ENCODE measurements around the gene MAPK14.
"Not testable (repeated sequence)": the region's sequence is repeated elsewhere in the genome, so short reads cannot be mapped to it uniquely, and the experiment has no call there.

Gene MAPK14

DNA sequence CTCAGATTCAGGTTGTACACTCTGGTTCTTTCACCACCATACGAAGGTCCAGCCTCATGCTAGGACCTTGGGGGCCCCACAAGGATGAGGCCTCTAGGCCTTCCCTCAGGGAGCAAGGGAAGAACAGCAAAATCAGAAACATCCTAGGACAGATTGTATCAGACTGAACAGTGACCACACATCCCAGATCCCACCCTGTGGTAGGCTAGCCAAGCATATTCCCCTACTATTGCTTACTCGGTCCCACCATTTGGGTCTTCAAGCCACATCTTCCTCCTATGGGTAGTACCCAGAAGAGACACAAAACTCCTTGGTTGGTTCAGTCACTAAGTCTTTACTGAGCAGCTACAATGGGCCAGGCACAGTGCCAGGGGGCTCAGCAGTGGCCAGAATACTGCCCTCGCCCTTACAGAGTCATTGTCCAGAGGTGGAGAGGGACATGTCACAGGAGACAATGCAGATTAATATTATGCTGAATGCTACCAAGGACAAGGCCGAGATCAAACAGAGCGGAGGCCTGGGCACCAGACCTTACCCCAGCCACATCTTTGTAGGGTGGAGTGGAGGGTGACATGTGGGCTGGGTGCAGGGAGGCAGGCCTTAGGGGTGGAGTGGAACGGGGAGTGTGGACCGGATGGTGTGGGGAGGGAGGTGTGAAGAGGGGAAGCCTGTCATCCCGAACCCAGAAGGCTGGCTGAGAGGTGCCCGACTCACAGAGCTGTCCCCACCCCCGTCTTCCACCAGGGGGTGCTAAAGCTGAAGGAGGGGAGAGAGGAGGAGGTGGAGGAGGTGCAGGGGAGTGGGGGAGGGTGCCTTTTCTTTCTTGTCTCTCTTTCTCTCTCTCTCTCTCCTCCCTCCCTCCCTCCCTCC is 95.9 kb downstream of the MAPK14 start:
- peak; percentile 87 for DNase-seq (ENCODE audit: low read depth)

DNA sequence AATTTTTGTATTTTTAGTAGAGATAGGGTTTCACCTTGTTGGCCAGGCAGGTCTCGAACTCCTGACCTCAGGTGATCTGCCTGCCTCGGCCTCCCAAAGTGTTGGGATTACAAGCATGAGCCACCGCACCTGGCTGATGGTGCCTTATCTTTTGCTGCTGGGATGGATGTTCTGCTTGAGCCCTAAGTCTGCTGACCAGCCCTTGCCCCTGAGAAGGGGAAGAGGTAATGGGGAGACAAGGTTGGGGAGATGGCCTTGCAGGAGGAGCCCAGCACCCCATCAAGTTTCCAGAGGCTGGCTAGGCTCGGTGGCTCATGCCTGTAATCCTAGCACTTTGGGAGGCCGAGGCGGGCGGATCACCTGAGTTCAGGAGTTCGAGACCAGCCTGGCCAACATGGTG is 96.7 kb downstream of the MAPK14 start:
- DNase-seq (ENCODE audit: low read depth): not testable (repeated sequence)

DNA sequence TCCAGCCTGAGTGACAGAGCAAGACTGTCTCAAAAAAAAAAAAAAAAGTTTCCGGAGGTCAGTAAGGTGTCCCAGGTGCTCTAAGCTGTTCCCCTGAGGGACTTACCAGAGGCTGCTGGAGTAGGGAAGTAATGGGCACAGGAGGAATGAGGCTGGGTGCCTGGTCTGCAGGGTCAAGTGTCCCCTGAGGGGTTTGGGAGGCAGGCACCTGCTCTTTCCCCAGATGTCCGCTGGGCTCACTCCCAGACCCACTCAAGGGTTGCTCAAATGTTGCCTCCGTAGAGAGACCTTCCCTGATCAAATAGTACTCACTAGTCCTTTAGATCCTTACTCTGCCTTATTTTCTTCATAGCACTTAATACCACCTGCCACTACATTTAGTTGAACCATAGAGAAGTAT is 97.3 kb downstream of the MAPK14 start:
- DNase-seq (ENCODE audit: low read depth): no peak

DNA sequence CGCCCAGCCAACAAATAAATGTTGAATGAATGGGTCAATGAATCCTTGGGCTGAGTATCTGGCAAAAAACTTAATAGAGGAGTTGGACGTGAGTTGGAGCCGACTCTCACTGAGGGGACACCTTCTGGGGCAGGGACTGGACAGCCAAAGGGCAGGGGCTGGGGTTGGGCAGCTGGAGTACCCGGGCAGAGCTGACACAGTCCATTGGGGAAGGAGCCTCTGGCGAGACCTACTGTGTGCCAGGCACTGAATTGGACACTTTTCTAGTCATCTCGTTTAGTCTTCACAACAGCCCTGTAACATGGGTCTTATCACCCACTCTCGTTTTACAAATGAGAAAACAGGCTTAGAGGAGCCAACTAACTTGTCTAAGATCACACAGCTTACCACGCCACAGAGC is 98.0 kb downstream of the MAPK14 start:
- no peak for DNase-seq (ENCODE audit: low read depth)

DNA sequence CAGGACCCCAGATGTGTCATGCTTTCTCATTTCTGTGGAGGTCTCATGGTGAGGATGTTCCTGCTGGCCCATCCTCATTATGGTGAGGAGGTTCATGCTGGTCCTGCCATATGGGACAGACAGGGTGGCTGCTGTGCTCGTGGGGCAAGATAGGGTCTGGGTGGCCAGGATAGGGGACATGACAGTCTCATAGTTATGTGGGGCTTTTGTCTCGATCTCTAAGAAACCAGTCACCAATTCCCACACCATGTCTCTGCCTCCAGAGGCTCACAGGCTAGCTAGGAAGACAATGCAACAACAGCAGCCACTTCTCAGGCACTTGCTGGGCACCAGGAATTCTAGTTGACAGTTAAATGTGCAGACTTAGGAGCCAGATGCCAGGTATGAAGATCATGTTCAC is 98.5 kb downstream of the MAPK14 start:
- no peak for DNase-seq (ENCODE audit: low read depth)

DNA sequence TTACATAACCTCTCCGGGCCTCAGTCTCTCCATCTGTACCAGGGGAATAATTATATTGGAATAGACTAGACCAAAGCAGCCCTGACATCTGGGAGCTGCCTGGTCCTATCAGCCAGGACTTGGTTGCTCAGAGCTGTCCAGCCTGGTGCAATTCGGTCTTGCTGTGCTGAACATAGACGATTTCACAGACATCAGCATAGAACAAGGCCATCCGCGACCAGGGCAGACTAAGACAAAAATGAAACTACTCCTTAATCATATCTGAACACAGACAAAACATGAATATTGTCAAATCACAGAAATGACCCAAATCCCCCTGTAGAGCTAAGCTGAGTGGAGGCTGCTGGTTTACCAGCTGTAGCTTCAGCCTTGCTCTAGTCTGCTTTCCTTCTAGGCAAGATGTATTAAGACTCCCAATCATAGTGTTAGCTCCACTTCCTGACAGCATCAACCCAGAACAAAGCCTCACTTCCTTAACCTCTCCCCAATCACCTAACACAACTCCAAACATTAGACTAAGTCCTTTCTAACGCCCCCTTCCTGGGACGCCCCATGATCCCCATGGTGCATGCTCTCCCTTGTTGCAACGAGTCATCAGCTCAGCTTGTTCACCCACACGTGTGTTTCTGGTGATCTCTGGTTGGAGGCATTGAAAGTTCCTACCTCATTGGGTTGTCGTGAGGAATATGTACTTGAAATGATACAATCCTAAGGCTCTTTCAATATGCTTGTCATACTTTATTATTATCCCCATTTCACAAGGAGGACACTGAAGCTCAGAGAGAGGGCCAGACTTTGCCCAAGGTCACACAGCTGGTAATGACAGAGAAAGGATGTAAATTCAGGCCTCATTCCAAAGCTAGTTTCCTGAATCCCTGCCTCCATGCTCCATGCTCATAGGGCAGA is 99.2 kb downstream of the MAPK14 start:
- DNase-seq (ENCODE audit: low read depth): no peak

DNA sequence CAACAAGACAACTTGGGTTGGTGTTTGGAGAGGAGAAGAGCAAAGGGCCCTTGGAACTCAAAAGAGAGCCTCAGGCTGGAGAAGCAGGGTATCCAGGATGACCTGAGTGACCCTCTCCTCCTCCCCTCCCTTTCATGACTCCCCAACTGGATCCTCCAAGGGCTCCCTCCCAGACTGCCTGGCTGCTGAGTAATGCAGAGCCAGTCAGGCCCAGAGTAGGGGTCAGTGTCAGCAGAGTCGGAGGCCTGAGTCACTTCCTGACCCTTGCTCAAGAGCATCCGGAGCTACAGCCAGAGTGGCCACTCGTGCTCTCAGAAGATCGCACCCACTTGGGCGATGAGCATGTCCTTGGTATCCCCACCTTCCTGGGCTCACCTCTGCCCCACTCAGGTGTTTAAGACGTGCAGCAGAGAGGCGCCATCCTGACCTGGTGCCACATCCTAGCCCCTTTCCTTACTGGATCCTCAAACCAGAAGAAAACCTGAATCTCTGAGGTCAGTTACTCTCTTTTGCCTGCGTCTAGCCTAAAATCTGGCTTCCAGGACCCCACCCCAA is 99.9 kb downstream of the MAPK14 start:
- DNase-seq (ENCODE audit: low read depth): no peak

DNA sequence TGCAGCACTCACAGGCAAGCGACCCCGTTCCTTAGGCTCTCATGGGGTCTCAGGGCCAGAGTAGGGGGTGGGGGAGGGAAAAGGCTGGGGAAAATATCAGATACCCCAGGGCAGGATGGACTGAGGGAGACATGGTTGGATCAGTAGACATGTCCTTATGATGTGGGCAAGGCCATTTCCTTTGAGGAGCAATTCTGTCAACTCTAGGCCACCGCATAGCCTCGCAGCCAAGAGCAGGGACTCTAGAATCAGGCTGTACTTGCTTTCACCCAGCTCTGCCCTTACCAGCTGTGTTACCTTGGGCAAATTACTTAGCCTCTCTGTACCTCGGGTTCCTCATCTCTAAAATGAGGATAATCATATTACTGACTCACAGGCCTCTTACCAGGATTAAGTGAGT is 100.5 kb downstream of the MAPK14 start:
- DNase-seq (ENCODE audit: low read depth): no peak

DNA sequence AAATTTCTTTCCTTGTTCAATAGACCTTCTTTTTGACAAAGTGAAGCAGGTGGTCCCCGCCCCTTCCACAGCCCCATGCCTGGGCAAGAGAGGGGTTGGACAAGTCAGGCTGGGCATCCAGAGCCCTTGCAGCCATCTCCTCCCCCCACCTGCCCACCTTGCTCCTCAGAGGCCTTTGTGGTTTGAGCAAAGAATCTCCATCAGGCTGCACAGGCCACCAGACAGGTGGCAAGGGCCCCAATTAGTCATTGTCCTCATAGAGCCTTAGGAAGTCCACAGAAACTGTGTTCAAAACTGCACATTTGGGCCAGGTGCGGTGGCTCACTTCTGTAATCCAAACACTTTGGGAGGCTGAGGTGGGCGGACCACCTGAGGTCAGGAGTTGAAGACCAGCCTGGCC is 101.2 kb downstream of the MAPK14 start:
- no peak for DNase-seq (ENCODE audit: low read depth)

DNA sequence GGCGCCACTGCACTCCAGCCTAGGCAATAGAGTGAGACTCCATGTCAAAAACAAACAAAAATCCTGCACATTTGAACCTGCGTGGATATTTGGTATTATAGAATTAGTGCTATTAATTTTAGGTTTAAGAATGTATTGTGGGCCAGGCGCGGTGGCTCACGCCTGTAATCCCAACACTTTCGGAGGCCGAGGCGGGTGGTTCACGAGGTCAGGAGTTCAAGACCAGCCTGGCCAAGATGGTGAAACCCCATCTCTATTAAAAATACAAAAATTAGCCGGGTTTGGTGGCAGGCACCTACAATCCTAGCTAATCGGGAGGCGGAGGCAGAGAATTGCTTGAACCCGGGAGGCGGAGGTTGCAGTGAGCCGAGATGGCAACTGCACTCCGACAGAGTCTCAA is 101.7 kb downstream of the MAPK14 start:
- DNase-seq (ENCODE audit: low read depth): not testable (repeated sequence)

DNA sequence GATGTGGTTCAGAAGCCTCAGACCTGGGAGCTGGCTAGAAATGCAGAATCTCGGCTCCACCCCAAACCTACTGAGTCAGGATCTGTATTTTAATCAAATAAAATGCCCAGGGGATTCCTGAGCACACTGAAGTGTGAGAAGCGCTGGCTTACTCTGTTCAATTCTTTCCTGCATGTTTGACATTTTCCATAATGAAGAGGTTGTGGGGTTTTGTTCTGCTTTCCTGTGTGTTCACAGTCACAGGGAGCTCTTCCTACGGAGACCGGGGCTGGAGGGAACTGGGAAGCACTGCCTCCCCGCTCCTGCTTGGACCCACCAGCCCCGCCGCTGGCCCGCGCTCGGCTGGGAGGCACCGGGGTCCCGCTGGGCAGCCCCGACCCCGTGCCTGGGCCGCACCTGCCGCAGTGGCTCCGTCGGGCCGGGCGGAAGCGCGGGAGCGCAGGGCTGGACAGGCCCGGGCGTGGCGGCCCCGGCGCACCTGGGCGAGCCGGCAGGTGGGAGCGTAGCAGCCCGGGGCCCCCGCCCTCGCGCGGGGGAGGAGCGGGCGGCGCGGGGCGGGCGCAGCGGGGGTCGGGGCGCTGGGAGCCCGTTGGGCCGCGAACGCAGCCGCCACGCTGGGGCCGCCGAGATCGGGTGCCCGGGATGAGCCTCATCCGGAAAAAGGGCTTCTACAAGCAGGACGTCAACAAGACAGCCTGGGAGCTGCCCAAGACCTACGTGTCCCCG is 102.5 kb downstream of the MAPK14 start, which contains the start of gene MAPK13:
TSS of gene MAPK13 (plus strand) at position 573 of the 726 bp plus-strand sequence. CDS start at position 643, 70 bp downstream.
- DNase-seq (ENCODE audit: low read depth): no peak

DNA sequence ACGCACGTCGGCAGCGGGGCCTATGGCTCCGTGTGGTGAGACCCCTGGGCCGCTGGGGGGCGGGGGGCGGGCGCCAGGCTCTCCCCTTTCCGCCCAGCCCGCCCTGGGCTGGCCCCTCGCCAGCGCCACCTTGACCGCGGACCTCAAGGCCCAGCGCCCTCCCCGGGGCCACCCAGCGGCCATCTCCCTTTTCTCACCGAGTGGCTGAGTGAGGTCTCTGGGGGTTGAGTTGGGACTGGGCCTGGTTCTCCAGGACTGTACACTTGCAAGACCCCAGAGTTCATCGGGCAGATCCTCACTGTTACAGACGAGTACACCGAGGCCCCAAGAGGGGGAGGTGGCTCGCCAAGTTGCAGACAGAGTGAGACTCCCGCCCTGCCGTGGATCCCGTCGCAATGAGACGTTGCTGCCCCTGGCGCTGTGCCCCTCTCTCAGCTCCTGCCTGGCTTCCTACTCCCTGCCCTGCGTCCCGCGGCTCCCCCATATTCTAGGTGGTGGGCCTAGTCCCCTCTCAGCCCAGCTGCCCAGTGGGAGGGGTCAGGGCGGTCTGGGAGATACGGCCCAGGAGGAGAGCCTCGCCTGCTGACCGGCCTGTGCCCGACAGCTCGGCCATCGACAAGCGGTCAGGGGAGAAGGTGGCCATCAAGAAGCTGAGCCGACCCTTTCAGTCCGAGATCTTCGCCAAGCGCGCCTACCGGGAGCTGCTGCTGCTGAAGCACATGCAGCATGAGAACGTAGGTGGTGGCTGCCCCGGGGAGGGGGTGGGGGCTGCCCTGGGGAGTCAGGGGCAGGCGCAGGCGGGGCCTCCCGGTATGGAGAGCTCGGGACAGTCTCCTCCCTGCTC is 103.3 kb downstream of the MAPK14 start:
- DNase-seq (ENCODE audit: low read depth): no peak

DNA sequence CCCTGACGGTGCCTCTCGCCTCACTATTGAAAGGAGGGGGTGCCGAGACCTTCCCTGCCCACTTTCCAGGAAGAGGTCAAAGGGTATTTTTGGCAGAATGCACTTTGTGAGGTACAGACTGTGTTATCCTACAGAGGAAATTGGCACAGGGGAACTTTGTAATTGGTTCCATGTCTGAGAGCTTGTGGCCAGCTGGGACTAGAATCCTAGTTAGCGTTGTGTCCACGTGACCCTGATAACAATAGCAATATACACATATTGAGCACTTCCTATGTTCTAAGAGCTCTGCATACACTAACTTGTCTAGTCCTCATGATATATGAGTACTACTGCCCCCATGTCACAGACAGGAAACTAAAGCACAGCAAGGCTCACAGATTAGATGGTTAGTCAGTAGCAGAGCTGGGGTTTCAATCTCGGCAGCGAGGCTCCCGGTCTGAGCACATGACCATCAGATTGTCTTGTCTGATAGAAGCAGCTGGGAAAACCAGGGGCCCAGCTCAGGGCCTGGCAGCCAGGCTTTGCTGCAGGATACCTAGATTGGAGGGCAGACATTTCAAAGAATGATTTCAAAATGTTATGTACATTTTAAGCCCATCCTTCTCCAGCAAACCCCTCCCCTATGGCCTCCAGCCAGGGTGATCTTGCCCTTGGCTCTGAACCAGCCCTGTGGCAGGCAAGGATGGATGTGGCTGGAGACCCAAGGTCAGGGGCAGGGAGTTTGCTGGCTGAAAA is 104.1 kb downstream of the MAPK14 start:
- no peak for DNase-seq (ENCODE audit: low read depth)

DNA sequence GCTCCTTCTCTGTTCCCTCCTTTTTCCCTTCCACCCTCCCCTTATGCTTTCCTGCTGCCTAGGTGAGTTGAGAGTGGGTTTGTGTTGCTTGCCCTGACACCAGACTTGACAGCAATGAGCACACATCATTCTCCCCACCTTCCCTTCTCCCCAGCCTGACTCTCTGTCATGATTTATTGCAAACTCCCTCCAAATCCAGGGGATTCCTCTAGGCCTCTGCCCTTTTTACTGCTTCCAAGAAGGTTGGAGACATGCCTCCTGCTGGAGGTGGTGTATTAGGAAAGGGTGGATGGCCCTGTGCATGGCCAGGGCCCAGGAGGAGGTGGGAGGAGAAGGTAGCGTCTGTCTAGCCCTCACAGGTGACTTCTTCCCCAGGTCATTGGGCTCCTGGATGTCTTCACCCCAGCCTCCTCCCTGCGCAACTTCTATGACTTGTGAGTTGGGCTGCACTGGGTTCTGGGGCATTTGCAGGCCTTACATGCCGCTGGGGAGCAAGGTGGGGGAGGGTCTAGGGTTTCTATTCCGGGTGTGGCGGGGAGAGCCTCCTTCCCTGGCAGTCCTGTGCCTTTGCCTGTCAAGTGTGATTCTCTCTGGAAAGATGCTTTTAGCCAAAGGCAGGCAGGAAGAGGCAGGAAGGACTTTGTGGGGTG is 104.8 kb downstream of the MAPK14 start:
- no peak for DNase-seq (ENCODE audit: low read depth)

DNA sequence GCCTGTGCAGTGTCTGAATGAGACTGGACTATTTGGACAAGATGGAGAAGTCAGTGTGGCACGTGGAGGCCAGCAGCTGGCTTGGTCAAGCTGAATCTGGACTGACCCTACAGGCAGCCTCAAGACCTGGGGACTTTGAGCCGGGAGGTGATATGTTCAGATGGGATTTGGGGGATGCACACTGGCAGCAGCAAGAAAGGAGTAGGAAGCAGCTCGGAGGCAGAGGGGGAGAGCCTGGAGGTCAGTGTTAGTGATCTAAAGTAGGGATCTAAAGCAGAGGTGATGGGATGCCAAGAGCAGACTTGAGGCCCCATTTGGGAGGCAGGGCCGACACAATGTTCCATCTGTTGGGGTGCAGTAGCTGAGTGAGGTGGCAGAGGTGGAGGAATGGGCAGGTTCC is 105.5 kb downstream of the MAPK14 start:
- DNase-seq (ENCODE audit: low read depth): no peak

DNA sequence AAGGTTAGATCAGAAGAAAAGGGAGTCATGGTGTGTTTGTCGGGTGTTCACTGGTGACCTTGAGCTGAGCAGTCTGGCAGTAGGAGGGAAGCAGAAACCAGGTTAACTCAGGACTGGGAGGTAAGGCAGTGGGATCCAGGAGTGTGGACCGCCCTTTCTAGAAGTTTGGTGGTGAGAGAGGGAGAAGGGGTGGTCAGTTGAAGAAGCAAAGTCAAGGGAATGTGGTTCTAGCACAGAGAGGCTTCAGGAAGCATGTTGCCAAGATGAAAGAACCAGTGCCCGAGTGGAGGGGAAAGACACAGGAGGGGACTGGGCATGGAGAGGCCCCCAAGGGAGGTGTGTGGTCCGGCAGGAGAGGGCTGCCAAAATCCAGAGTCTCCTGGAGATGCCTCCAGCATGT is 106.3 kb downstream of the MAPK14 start:
- DNase-seq (ENCODE audit: low read depth): no peak

DNA sequence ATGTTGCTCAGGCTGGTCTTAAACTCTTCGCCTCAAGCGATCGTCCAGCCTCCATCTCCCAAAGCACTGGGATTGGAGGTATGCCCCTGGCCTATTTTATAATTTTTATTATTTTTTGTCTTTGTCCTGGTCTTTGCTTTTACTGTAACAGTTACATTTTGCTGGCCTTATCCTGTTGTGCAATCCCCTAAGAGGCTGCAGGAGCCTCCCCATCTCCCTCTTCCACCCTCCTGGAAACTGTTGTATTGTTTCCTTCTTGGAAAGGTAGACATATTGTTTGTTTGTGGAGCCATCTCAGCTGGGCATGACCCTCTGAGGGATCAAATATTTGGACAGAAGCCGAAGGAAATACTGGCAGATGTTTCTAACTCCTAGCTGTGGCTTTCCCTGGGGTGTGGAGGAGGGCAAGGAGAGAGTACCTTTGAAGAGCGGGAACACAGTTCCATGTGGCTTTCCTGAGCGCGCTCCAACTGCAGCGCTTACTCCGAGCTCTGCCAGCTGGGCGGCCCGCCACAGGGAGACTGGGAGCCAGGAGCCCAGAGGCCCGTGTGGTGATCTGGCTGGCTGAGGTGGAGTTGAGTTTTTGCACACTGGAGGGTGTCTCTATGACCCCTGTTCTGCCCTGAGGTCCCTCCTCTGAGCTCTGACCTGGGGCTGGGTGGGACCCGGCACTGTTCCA is 107.6 kb downstream of the MAPK14 start:
- DNase-seq (ENCODE audit: low read depth): no peak

DNA sequence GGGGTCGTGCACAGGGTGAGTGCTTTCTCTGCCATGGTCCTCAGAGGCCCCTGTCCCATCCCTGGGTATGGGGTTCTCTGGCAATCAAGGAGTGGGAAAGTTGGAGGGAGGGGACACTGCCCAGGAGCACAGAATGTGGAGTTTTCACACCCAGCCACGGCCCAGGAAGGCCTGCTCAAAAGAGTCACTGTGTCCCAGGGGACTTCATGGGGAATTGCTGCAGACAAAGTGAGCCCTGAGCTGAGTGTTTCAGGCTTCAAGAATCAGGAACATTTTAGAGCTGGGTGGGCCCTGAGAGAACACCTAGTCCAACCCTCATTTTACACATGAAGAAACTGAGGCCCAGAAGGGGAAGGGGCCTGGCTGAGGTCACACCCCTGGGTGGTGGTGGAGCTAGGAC is 108.4 kb downstream of the MAPK14 start:
- no peak for DNase-seq (ENCODE audit: low read depth)

DNA sequence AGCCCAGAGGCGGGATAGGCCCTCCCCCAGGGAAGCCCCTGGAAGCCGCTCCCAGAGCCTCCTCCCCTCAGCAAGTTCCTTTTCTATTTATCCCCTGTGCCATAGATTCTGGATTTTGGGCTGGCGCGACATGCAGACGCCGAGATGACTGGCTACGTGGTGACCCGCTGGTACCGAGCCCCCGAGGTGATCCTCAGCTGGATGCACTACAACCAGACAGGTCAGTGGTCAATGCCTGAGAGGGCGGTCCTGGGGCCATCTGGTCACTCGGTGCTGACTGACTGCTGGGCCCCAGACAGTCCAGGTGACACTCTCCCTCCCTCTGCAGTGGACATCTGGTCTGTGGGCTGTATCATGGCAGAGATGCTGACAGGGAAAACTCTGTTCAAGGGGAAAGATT is 108.9 kb downstream of the MAPK14 start:
- DNase-seq (ENCODE audit: low read depth): no peak

Measured in activated gamma-delta T cell treated with anti-CD3 and anti-CD28 coated beads, Interleukin-2, amount 50 U/mL, for 16 hours (primary cell).